Endothelial cell of umbilical vein (primary cell): ENCODE results near the gene ACAT1. TPM values are rescaled to one million over a fixed set of nuclear protein-coding genes. Genes with fewer than 3 reads are reported as not detected.

Source experiments
- BruUV-seq: library from RNA; stranded (reverse); fragments of 400-500 nt; replicated peaks from 2 replicates; lab custom pipeline; 2021; lab: Mats Ljungman, UMichigan
- CTCF ChIA-PET: fragments of 300-600, 350-600 bp; sonication (Branson Sonifier 250); formaldehyde crosslinking; loops from one replicate; lab custom pipeline; 2021; ENCODE audit warnings: antibody characterized with exemption, inconsistent platforms; lab: Charles Lee
- POLR2A ChIA-PET: fragments of 300-600, 350-600 bp; sonication (Branson Sonifier 250); formaldehyde crosslinking; loops from one replicate; lab custom pipeline; 2021; ENCODE audit warnings: antibody characterized with exemption, inconsistent platforms; lab: Charles Lee
- DNase-seq: peaks from one replicate; pipeline ENCODE4 v3.0.0-alpha.2; 2011; ENCODE audit warnings: low read depth, low spot score
- FAIRE-seq: peaks from 2 replicates; lab custom pipeline; 2011; peaks lifted over from hg19 to GRCh38; lab: Jason Lieb, UNC
- H2AFZ ChIP-seq: 2 replicates; pipeline ENCODE4 v1.6.0; 2012; ENCODE audit warnings: low read depth, low read length, control low read depth, inconsistent platforms
- H3K27ac ChIP-seq: 2 replicates; pipeline ENCODE4 v1.5.1; 2011; ENCODE audit warnings: low read depth, mild to moderate bottlenecking, control low read depth, low read length, moderate library complexity; ENCODE audit not compliant: insufficient read depth
- H3K27me3 ChIP-seq, 2 experiments: 2 replicates each; pipeline versions ENCODE4 v1.6.0 to v1.6.1; 2011; ENCODE audit warnings: low read length in 2 of 2, mixed read lengths in 1 of 2; ENCODE audit not compliant: control insufficient read depth in 2 of 2, insufficient read depth in 2 of 2
- H3K36me3 ChIP-seq, 2 experiments: 2 replicates in 1 of 2; 3 replicates in 1 of 2; pipeline ENCODE4 v1.5.1; 2011; ENCODE audit warnings: low read length in 2 of 2, mild to moderate bottlenecking in 1 of 2, moderate library complexity in 1 of 2; ENCODE audit not compliant: control insufficient read depth in 2 of 2, insufficient read depth in 2 of 2; ENCODE audit errors: extremely low read depth in 1 of 2
- H3K4me1 ChIP-seq: 3 replicates; pipeline ENCODE4 v1.5.1; 2011; ENCODE audit warnings: mild to moderate bottlenecking, low read length; ENCODE audit not compliant: control insufficient read depth, insufficient read depth; ENCODE audit errors: extremely low read depth
- H3K4me2 ChIP-seq: 2 replicates; pipeline ENCODE4 v1.6.1; 2011; ENCODE audit warnings: low read length, control low read depth, mixed read lengths; ENCODE audit not compliant: insufficient read depth
- H3K4me3 ChIP-seq, 3 experiments: fragments of 200-600 bp in 1 of 3; sonication (generic), shearing (Covaris generic) in 1 of 3; replicated peaks in 1 of 3; 2 replicates each; pipeline ENCODE4 v1.5.1; 2011 to 2016; ENCODE audit warnings: control low read depth in 3 of 3, low read length in 3 of 3, mild to moderate bottlenecking in 2 of 3, inconsistent platforms in 1 of 3, low read depth in 1 of 3, moderate library complexity in 1 of 3; ENCODE audit not compliant: insufficient read depth in 1 of 3
- H3K79me2 ChIP-seq: 2 replicates; pipeline ENCODE4 v1.6.0; 2012; ENCODE audit warnings: low read length, inconsistent platforms; ENCODE audit not compliant: control insufficient read depth, insufficient read depth
- H3K9ac ChIP-seq: replicated peaks from 2 replicates; pipeline ENCODE3; 2011; ENCODE audit warnings: low read length, control low read depth; ENCODE audit not compliant: insufficient read depth; ENCODE audit errors: extremely low read depth
- H3K9me1 ChIP-seq: replicated peaks from 3 replicates; pipeline ENCODE4 v1.6.0; 2011; ENCODE audit warnings: mild to moderate bottlenecking, low read length; ENCODE audit not compliant: control insufficient read depth, insufficient read depth; ENCODE audit errors: extremely low read depth
- H3K9me3 ChIP-seq: replicated peaks from 2 replicates; pipeline ENCODE4 v1.5.1; 2012; ENCODE audit warnings: low read length, inconsistent platforms; ENCODE audit not compliant: control insufficient read depth, insufficient read depth
- H4K20me1 ChIP-seq: replicated peaks from 2 replicates; pipeline ENCODE3; 2011; ENCODE audit warnings: mild to moderate bottlenecking, low read length; ENCODE audit not compliant: control insufficient read depth, insufficient read depth; ENCODE audit errors: extremely low read depth
- EZH2 ChIP-seq: IDR thresholded peaks from 2 replicates; pipeline ENCODE4 v1.6.1; 2012; ENCODE audit warnings: borderline replicate concordance, low read depth, mild to moderate bottlenecking, moderate library complexity, low read length, inconsistent platforms; ENCODE audit not compliant: severe bottlenecking
- FOS ChIP-seq: IDR thresholded peaks from 2 replicates; pipeline ENCODE4 v1.6.1; 2011; ENCODE audit warnings: mild to moderate bottlenecking, low read length, moderate library complexity, borderline replicate concordance; ENCODE audit not compliant: insufficient read depth
- GATA2 ChIP-seq: IDR thresholded peaks from 2 replicates; pipeline ENCODE4 v1.7.0; 2011; ENCODE audit warnings: low read depth, mild to moderate bottlenecking, moderate library complexity, mixed read lengths, low read length; ENCODE audit not compliant: insufficient read length, insufficient read depth
- JUN ChIP-seq: IDR thresholded peaks from 2 replicates; pipeline ENCODE4 v1.6.1; 2011; ENCODE audit warnings: borderline replicate concordance, low read depth; ENCODE audit not compliant: insufficient read length, insufficient read depth
- MAX ChIP-seq: IDR thresholded peaks from 2 replicates; pipeline ENCODE4 v1.6.1; 2011; ENCODE audit not compliant: insufficient read depth, insufficient read length
- MYC ChIP-seq: IDR thresholded peaks from one replicate; pipeline ENCODE4 v1.6.1; 2011; ENCODE audit warnings: mild to moderate bottlenecking, low read depth, low read length
- POLR2A ChIP-seq: IDR thresholded peaks from 2 replicates; pipeline ENCODE4 v1.6.1; 2012; ENCODE audit warnings: low read depth, mild to moderate bottlenecking, control low read depth, low read length
- POLR2AphosphoS5 ChIP-seq: IDR thresholded peaks from 2 replicates; pipeline ENCODE4 v1.6.1; 2012; ENCODE audit warnings: low read depth, mild to moderate bottlenecking, control low read depth, low read length, moderate library complexity; ENCODE audit not compliant: insufficient read depth
- dilution Hi-C: fragments of 300-500 bp; cut with MboI; formaldehyde crosslinking; loops from one replicate; pipeline ENCODE4 v1.15.0; 2019; ENCODE audit warnings: low sequenced_read_pairs; ENCODE audit not compliant: extremely low pct_ligation_motif_present
- intact Hi-C: fragments of 100-400 bp; cut with micrococcal nuclease; formaldehyde crosslinking; loops from one replicate; pipeline ENCODE4 v1.10.0; 2022
- polyA plus RNA-seq, 4 experiments: library from polyadenylated mRNA; depleted of rRNA in 3 of 4; stranded (reverse) in 3 of 4; unstranded in 1 of 4; fragments of >200 nt; gene quantifications; 2 replicates each; pipeline versions ENCODE4 v1.2.1 to v1.2.3, GENCODE V29; 2011 to 2012; ENCODE audit warnings: missing spikeins in 1 of 4
- total RNA-seq: library from RNA; stranded (reverse); gene quantifications from 2 replicates; pipeline ENCODE4 v1.2.3, GENCODE V29; 2021
- TF ChIP-seq, protein P1 (sequence below), 2 donors: IDR thresholded peaks; 1 replicate in 1 of 2; 2 replicates in 1 of 2; pipeline ENCODE4 v1.5.1; 2011; ENCODE audit warnings: low read length in 2 of 2, mild to moderate bottlenecking in 2 of 2, moderate library complexity in 2 of 2, control low read depth in 1 of 2, inconsistent platforms in 1 of 2, low read depth in 1 of 2; ENCODE audit not compliant: insufficient read depth in 1 of 2; ENCODE audit errors: extremely low read depth in 1 of 2

Gene ACAT1
- total and polyA plus RNA-seq, 2 donors (not counting 3 experiments of a cell fraction or from before 2014, with no cell fraction given), result 36.8 to 59.9 TPM

DNA sequence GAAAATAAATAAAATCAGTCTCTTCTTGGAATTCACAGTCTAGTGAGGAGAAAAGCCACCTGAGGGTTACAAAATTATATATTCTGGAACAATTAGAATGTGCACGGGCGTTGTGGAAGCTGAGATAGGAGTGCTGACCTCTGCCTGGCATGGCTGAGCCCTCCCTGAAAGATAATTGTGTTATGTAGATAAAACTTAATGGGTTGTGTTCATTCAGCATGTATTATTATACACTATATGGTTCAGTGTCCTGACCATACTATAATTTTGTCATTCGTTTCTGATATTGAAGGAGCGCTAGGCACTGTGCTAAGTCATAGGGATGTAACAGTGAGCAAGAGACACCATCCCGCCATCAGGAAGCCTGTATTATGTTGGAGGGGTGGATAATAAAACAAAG lies 3.7 kb downstream of the ACAT1 start:
- H3K9me1 ChIP-seq, result no peaks in the 10 kb centered on the region
- no peak for FAIRE-seq
- H3K27me3 ChIP-seq, result no peaks in the 10 kb centered on the region
- POLR2A ChIA-PET, result no interaction called here
- TF ChIP-seq EZH2 (no peak), FOS (no peak), MYC (no peak), POLR2AphosphoS5 (no peak), GATA2 (no peak), MAX (no peak), JUN (no peak), POLR2A (no peak)
- TF ChIP-seq, protein P1, sequence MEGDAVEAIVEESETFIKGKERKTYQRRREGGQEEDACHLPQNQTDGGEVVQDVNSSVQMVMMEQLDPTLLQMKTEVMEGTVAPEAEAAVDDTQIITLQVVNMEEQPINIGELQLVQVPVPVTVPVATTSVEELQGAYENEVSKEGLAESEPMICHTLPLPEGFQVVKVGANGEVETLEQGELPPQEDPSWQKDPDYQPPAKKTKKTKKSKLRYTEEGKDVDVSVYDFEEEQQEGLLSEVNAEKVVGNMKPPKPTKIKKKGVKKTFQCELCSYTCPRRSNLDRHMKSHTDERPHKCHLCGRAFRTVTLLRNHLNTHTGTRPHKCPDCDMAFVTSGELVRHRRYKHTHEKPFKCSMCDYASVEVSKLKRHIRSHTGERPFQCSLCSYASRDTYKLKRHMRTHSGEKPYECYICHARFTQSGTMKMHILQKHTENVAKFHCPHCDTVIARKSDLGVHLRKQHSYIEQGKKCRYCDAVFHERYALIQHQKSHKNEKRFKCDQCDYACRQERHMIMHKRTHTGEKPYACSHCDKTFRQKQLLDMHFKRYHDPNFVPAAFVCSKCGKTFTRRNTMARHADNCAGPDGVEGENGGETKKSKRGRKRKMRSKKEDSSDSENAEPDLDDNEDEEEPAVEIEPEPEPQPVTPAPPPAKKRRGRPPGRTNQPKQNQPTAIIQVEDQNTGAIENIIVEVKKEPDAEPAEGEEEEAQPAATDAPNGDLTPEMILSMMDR (IDR thresholded peaks at IDR 0.05; ENCODE audit: extremely low read depth in 1 of 2, insufficient read depth in 1 of 2, low read depth in 1 of 2, low read length in 2 of 2), result no peak
- DNase-seq, result no peak
- no peaks in the 10 kb centered on the region for H3K9me3 ChIP-seq
- no peak overlapping the region for H3K27ac ChIP-seq
- dilution Hi-C loops (no loop called here), intact Hi-C loops (no loop called here)
- no peak overlapping the region for H3K4me2 ChIP-seq
- BruUV-seq, result no TSS peak
- H3K9ac ChIP-seq, result no peak overlapping the region
- CTCF ChIA-PET, result no interaction called here
- no peaks in the 10 kb centered on the region for H4K20me1 ChIP-seq
- H3K4me1 ChIP-seq, result peaks cover 16% of the 10 kb centered on the region
- peaks cover 48% of the 10 kb centered on the region for H3K79me2 ChIP-seq
- no peaks in the 10 kb centered on the region for H3K36me3 ChIP-seq
- no peak overlapping the region for H2AFZ ChIP-seq
- no peak overlapping the region for H3K4me3 ChIP-seq
